NCI-H2196 (cell line): ENCODE measurements around the gene VENTX.

Experiments
- DNase-seq: peaks from one replicate; lab custom pipeline; 2025; ENCODE audit not compliant: unreplicated experiment; lab: John Stamatoyannopoulos, UW

The VENTX gene

GRCh38 chr10:133237588-133238465 lies at the start of gene VENTX:
TSS of gene VENTX (plus strand) at chr10:133237855. CDS start at chr10:133237915, 60 bp downstream.
- DNase-seq = no peak

- no peak for DNase-seq
Measured at GRCh38 chr10:133187906-133188681, 49.6 kb upstream of the VENTX start.

GRCh38 chr10:133189256-133189655 lies 48.4 kb upstream of the VENTX start:
- no peak for DNase-seq

GRCh38 chr10:133189726-133190125 lies 47.9 kb upstream of the VENTX start:
- DNase-seq = no peak

- no peak for DNase-seq
Measured at GRCh38 chr10:133190225-133190624, 47.4 kb upstream of the VENTX start.

GRCh38 chr10:133191651-133192050 lies 46.0 kb upstream of the VENTX start:
- no peak for DNase-seq

GRCh38 chr10:133194151-133194550 lies 43.5 kb upstream of the VENTX start:
- DNase-seq = no peak

- DNase-seq = no peak
Measured at GRCh38 chr10:133195096-133195495, 42.6 kb upstream of the VENTX start.

- DNase-seq = no peak
Measured at GRCh38 chr10:133195611-133196010, 42.0 kb upstream of the VENTX start.

- DNase-seq = no peak
Measured at GRCh38 chr10:133196221-133196915, 41.3 kb upstream of the VENTX start.

- no peak for DNase-seq
Measured at GRCh38 chr10:133196936-133197758, 40.5 kb upstream of the VENTX start.

- DNase-seq = no peak
Measured at GRCh38 chr10:133197786-133198185, 39.9 kb upstream of the VENTX start.

GRCh38 chr10:133198206-133198605 lies 39.4 kb upstream of the VENTX start:
- DNase-seq = no peak

- DNase-seq = no peak
Measured at GRCh38 chr10:133198621-133199487, 38.8 kb upstream of the VENTX start.

- DNase-seq = no peak
Measured at GRCh38 chr10:133199488-133199885, 38.2 kb upstream of the VENTX start.

GRCh38 chr10:133199992-133200611 lies 37.6 kb upstream of the VENTX start:
- no peak for DNase-seq

- DNase-seq = no peak
Measured at GRCh38 chr10:133200621-133201031, 37.0 kb upstream of the VENTX start.

- DNase-seq = no peak
Measured at GRCh38 chr10:133201151-133201947, 36.3 kb upstream of the VENTX start.
